HepG2 (cell line): Measurements from ENCODE around the gene ZNF84. TPM values are rescaled to one million over a fixed set of nuclear protein-coding genes. Genes with fewer than 3 reads are reported as not detected.

ENCODE experiments used
- AGO1 ChIP-seq: fragments of 200-400 bp; formaldehyde crosslinking; IDR thresholded peaks from 2 replicates; pipeline ENCODE4 v1.6.1; 2017; ENCODE audit warnings: mild to moderate bottlenecking, low read depth, low read length, moderate library complexity; ENCODE audit not compliant: poor library complexity, severe bottlenecking
- CEBPB ChIP-seq: IDR thresholded peaks from 2 replicates; pipeline ENCODE4 v1.6.1; 2011; ENCODE audit warnings: low read depth, low read length, improper control_type of control experiment, borderline replicate concordance
- CERS6 ChIP-seq: sonication (generic); formaldehyde crosslinking; IDR thresholded peaks from 2 replicates; pipeline ENCODE4 v1.5.0; 2020; ENCODE audit warnings: missing genetic modification reagents
- CSRNP2 ChIP-seq: sonication (generic); formaldehyde crosslinking; conservative IDR thresholded peaks from 2 replicates; pipeline ENCODE4 v1.8.0; 2022; ENCODE audit warnings: low read depth, missing genetic modification reagents
- HDAC6 ChIP-seq: fragments of 200-600 bp; sonication (generic); IDR thresholded peaks from 2 replicates; pipeline ENCODE4 v1.7.0; 2017; ENCODE audit warnings: mild to moderate bottlenecking, antibody characterized with exemption, low read length, low read depth
- MBD4 ChIP-seq: IDR thresholded peaks from 2 replicates; pipeline ENCODE4 v1.6.1; 2012; ENCODE audit warnings: low read length, inconsistent platforms, borderline replicate concordance
- MTF2 ChIP-seq: sonication (generic); formaldehyde crosslinking; IDR thresholded peaks from 2 replicates; pipeline ENCODE4 v1.5.0; 2020; ENCODE audit warnings: missing genetic modification reagents, borderline replicate concordance
- NCOR1 ChIP-seq: fragments of 200-600 bp; sonication (generic); IDR thresholded peaks from 2 replicates; pipeline ENCODE4 v1.7.0; 2017; ENCODE audit warnings: antibody characterized with exemption, low read length, borderline replicate concordance
- PAF1 ChIP-seq: IDR thresholded peaks from 2 replicates; pipeline ENCODE4 v1.6.1; 2016; ENCODE audit warnings: missing genetic modification reagents, missing compliant biosample characterization
- PLRG1 ChIP-seq: fragments of 450-650 bp; conservative IDR thresholded peaks from 2 replicates; pipeline ENCODE4 v1.6.1; 2016
- RAD51 ChIP-seq: fragments of 450-650 bp; IDR thresholded peaks from 2 replicates; pipeline ENCODE4 v1.6.1; 2016; ENCODE audit warnings: borderline replicate concordance
- RFX1 ChIP-seq: fragments of 450-650 bp; IDR thresholded peaks from 2 replicates; pipeline ENCODE4 v1.6.1; 2017
- RFXANK ChIP-seq: IDR thresholded peaks from 2 replicates; pipeline ENCODE4 v1.6.1; 2016
- SRY ChIP-seq: sonication (generic); formaldehyde crosslinking; IDR thresholded peaks from 2 replicates; pipeline ENCODE4 v1.8.0; 2022; ENCODE audit warnings: mild to moderate bottlenecking, missing genetic modification reagents
- TCF7 ChIP-seq: sonication (generic); IDR thresholded peaks from 2 replicates; pipeline ENCODE4 v1.6.1; 2016; ENCODE audit warnings: antibody characterized with exemption, low read depth
- ZBTB1 ChIP-seq: sonication (generic); formaldehyde crosslinking; IDR thresholded peaks from 2 replicates; pipeline ENCODE4 v1.4.0; 2020; ENCODE audit warnings: missing genetic modification reagents, borderline replicate concordance
- ZBTB8A ChIP-seq: sonication (generic); formaldehyde crosslinking; IDR thresholded peaks from 2 replicates; pipeline ENCODE4 v1.4.0; 2020; ENCODE audit warnings: mild to moderate bottlenecking, low read depth, missing genetic modification reagents, borderline replicate concordance
- ZEB1 ChIP-seq: IDR thresholded peaks from 2 replicates; pipeline ENCODE4 v1.6.1; 2012; ENCODE audit warnings: mild to moderate bottlenecking, low read depth, inconsistent platforms; ENCODE audit not compliant: insufficient replicate concordance
- ZFP62 ChIP-seq: sonication (generic); formaldehyde crosslinking; IDR thresholded peaks from 2 replicates; pipeline ENCODE4 v1.4.0; 2020; ENCODE audit warnings: missing genetic modification reagents
- ZNF260 ChIP-seq: sonication (generic); formaldehyde crosslinking; IDR thresholded peaks from 2 replicates; pipeline ENCODE4 v1.4.0; 2020; ENCODE audit warnings: missing genetic modification reagents, low read depth, mild to moderate bottlenecking, borderline replicate concordance
- ZNF335 ChIP-seq: sonication (generic); formaldehyde crosslinking; IDR thresholded peaks from 2 replicates; pipeline ENCODE4 v1.4.0; 2020; ENCODE audit warnings: missing genetic modification reagents
- ZNF460 ChIP-seq: sonication (generic); formaldehyde crosslinking; IDR thresholded peaks from 2 replicates; pipeline ENCODE4 v1.5.1; 2020; ENCODE audit warnings: missing genetic modification reagents, mild to moderate bottlenecking, borderline replicate concordance
- ZNF468 ChIP-seq: sonication (generic); formaldehyde crosslinking; IDR thresholded peaks from 2 replicates; pipeline ENCODE4 v1.8.0; 2022; ENCODE audit warnings: mild to moderate bottlenecking, moderate library complexity, missing genetic modification reagents
- ZNF570 ChIP-seq: sonication (generic); formaldehyde crosslinking; IDR thresholded peaks from 2 replicates; pipeline ENCODE4 v1.4.0; 2020; ENCODE audit warnings: mild to moderate bottlenecking, missing genetic modification reagents, borderline replicate concordance
- ZNF703 ChIP-seq: sonication (generic); formaldehyde crosslinking; IDR thresholded peaks from 2 replicates; pipeline ENCODE4 v1.5.1; 2020; ENCODE audit warnings: missing genetic modification reagents, mild to moderate bottlenecking, moderate library complexity, borderline replicate concordance
- polyA plus RNA-seq, 8 experiments: library from polyadenylated mRNA; depleted of rRNA in 3 of 8; stranded (reverse) in 7 of 8; unstranded in 1 of 8; fragments of >200 nt; fragmentation: Illumina TruSeq in 4 of 8; extraction: Trizol in 4 of 8; gene quantifications; 2 replicates each; pipeline versions ENCODE4 v1.2.1 to v1.2.3, GENCODE V29; 2011 to 2016; ENCODE audit warnings: low read depth in 4 of 8, missing spikeins in 1 of 8, mixed read lengths in 1 of 8; ENCODE audit not compliant: insufficient read depth in 1 of 8
- total RNA-seq, 5 experiments: library from RNA; depleted of rRNA; stranded (reverse); fragments of >200 nt; fragmentation: Illumina TruSeq; extraction: Trizol; gene quantifications; 2 replicates each; pipeline ENCODE4 v1.2.3, GENCODE V29; 2016; ENCODE audit warnings: low read depth in 1 of 5
- TF ChIP-seq, protein P1 (sequence below): sonication (generic); formaldehyde crosslinking; IDR thresholded peaks from 2 replicates; pipeline ENCODE4 v1.4.0; 2020; ENCODE audit warnings: low read depth, mild to moderate bottlenecking, missing genetic modification reagents
- TF ChIP-seq, protein P2 (sequence below): IDR thresholded peaks from 2 replicates; pipeline ENCODE4 v1.6.1; 2016; ENCODE audit warnings: missing compliant biosample characterization, missing genetic modification reagents, borderline replicate concordance

ZNF84 gene
- total and polyA plus RNA-seq, 2 of the 13 experiments (the other 11 are each of a cell fraction or from before 2014, with no cell fraction given): 15.5 to 21.8 TPM

- TF ChIP-seq, protein P1, sequence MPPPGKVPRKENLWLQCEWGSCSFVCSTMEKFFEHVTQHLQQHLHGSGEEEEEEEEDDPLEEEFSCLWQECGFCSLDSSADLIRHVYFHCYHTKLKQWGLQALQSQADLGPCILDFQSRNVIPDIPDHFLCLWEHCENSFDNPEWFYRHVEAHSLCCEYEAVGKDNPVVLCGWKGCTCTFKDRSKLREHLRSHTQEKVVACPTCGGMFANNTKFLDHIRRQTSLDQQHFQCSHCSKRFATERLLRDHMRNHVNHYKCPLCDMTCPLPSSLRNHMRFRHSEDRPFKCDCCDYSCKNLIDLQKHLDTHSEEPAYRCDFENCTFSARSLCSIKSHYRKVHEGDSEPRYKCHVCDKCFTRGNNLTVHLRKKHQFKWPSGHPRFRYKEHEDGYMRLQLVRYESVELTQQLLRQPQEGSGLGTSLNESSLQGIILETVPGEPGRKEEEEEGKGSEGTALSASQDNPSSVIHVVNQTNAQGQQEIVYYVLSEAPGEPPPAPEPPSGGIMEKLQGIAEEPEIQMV: no peak
- no peak for TF ChIP-seq ZNF260 (CRISPR knock-in tag)
- TF ChIP-seq, protein P2, sequence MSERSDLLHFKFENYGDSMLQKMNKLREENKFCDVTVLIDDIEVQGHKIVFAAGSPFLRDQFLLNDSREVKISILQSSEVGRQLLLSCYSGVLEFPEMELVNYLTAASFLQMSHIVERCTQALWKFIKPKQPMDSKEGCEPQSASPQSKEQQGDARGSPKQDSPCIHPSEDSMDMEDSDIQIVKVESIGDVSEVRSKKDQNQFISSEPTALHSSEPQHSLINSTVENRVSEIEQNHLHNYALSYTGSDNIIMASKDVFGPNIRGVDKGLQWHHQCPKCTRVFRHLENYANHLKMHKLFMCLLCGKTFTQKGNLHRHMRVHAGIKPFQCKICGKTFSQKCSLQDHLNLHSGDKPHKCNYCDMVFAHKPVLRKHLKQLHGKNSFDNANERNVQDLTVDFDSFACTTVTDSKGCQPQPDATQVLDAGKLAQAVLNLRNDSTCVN (CRISPR knock-in tag): no peak
- no peak for TF ChIP-seq TCF7
- TF ChIP-seq MTF2 (CRISPR knock-in tag): peak; percentile 32; the same call in 1 of the 2 replicates
- TF ChIP-seq ZBTB8A (CRISPR knock-in tag): no peak
- TF ChIP-seq PAF1: no peak
- no peak for TF ChIP-seq ZNF703 (CRISPR knock-in tag)
- no peak; the same call in 1 of the 2 replicates for TF ChIP-seq ZNF468
- no peak for TF ChIP-seq AGO1
- TF ChIP-seq CERS6 (CRISPR knock-in tag): peak; percentile 71; the same call in 1 of the 2 replicates
- TF ChIP-seq CEBPB: no peak
- no peak for TF ChIP-seq ZFP62 (CRISPR knock-in tag)
- TF ChIP-seq ZEB1: peak; percentile 37
- TF ChIP-seq RFXANK (CRISPR knock-in tag): no peak
- no peak for TF ChIP-seq HDAC6
- TF ChIP-seq ZNF335: 0 out of 2 replicates have a peak, but pooled peaks have one; percentile 33
- no peak for TF ChIP-seq RAD51
- TF ChIP-seq NCOR1: peak; percentile 30; the same call in 1 of the 2 replicates
- TF ChIP-seq CSRNP2: no peak
- no peak for TF ChIP-seq PLRG1
- no peak for TF ChIP-seq ZNF460 (CRISPR knock-in tag)
- no peak for TF ChIP-seq MBD4
- no peak for TF ChIP-seq ZNF570 (CRISPR knock-in tag)
- no peak for TF ChIP-seq RFX1
- no peak for TF ChIP-seq SRY (CRISPR knock-in tag)
- no peak for TF ChIP-seq ZBTB1 (CRISPR knock-in tag)
Measured at GRCh38 chr12:133080368-133081158, 43.3 kb downstream of the ZNF84 start, which contains the start of gene ZNF140 (continued).
